Adrenal gland (tissue), 12 donors: ENCODE measurements around the gene YIF1B. TPM values are rescaled to one million over a fixed set of nuclear protein-coding genes. Genes with fewer than 3 reads are reported as not detected.

ENCODE experiments used
- DNase-seq, 7 donors: peaks; one replicate each; pipeline ENCODE4 v3.0.0-alpha.2; 2019 to 2020
- H3K27ac ChIP-seq, 5 donors: fragments of 200-600 bp; sonication (generic) in 4 of 5; 1 replicate in 3 of 5; 2 replicates in 2 of 5; pipeline versions ENCODE4 v1.5.1 to v1.8.0; 2016 to 2020; ENCODE audit warnings: mild to moderate bottlenecking in 1 of 5
- H3K27me3 ChIP-seq: fragments of 200-600 bp; 2 replicates; pipeline ENCODE4 v1.8.0; 2021
- H3K36me3 ChIP-seq, 2 donors: fragments of 200-600 bp; replicated peaks in 1 of 2; 1 replicate in 1 of 2; 2 replicates in 1 of 2; pipeline versions ENCODE4 v1.5.1 to v1.8.0; 2018 to 2022
- H3K4me1 ChIP-seq, 2 donors: fragments of 200-600 bp; replicated peaks in 1 of 2; 1 replicate in 1 of 2; 2 replicates in 1 of 2; pipeline versions ENCODE4 v1.5.1 to v1.8.0; 2018 to 2021
- H3K4me3 ChIP-seq, 4 donors: fragments of 200-600 bp; sonication (generic) in 3 of 4; one replicate each; pipeline ENCODE4 v1.5.1; 2016 to 2018
- H3K9me3 ChIP-seq, 3 donors: fragments of 200-600 bp; sonication (generic) in 1 of 3; replicated peaks in 1 of 3; 1 replicate in 2 of 3; 2 replicates in 1 of 3; pipeline versions ENCODE4 v1.5.1 to v1.8.0; 2016 to 2021
- POLR2A ChIP-seq, 2 donors: fragments of 450-650 bp; IDR thresholded peaks; one replicate each; pipeline ENCODE4 v1.6.1; 2017; ENCODE audit warnings: antibody characterized with exemption in 2 of 2, mild to moderate bottlenecking in 2 of 2, moderate library complexity in 1 of 2
- WGBS, 4 donors: extraction: QIAGEN DNeasy Blood & Tissue Kit in 2 of 4; methylation state at CpG; one replicate each; pipeline versions ENCODE4 v1.1.5 to v1.1.7; 2013 to 2017; 5-methylcytosine and 5-hydroxymethylcytosine counted together
- intact Hi-C, 2 donors: fragments of 100-400 bp; cut with DNase I; formaldehyde crosslinking; loops; one replicate each; pipeline versions ENCODE4 v1.14.1 to v1.15.0; 2022 to 2023
- polyA plus RNA-seq, 3 donors: library from polyadenylated mRNA; stranded (reverse); fragments of 200-250 nt in 2 of 3; fragments of 350-450 nt in 1 of 3; fragmentation: Illumina TruSeq in 1 of 3; extraction: RNeasy Lipid Tissue Mini Kit (QIAGEN cat#74804) in 1 of 3; gene quantifications; one replicate each; pipeline ENCODE4 v1.2.3, GENCODE V29; 2013 to 2014
- total RNA-seq, 9 donors: library from RNA; depleted of rRNA in 4 of 9; stranded (reverse); fragments of >200 nt in 4 of 9; fragments of 120-200 nt in 1 of 9; fragmentation: NEBNext Ultra II Directional in 1 of 9; extraction: Animal tissue kit (Norgen Biotek cat#: 25700) in 1 of 9; gene quantifications; one replicate each; pipeline versions ENCODE4 v1.1.0 to v1.2.4, GENCODE V29; 2013 to 2023
- TF ChIP-seq, protein P1 (sequence below), 6 experiments: fragments of 450-650 bp in 4 of 6; fragments of 200-600 bp in 2 of 6; sonication (generic) in 1 of 6; IDR thresholded peaks; 1 replicate in 5 of 6; 2 replicates in 1 of 6; pipeline versions ENCODE4 v1.5.1 to v1.8.0; 2016 to 2021; ENCODE audit warnings: antibody characterized with exemption in 6 of 6, mild to moderate bottlenecking in 2 of 6, moderate library complexity in 1 of 6
- donor health status: healthy with polysubstance abuse.
- donor health status: Bipolar disorder and iron deficiency.
- donor health status: DM: yes; HTN: yes; CAD: no.
- donor health status: DM: no; HTN: no; CAD: no.
- donor health status: DM: no; HTN: no; CAD: no.
- donor health status: DM: yes; HTN: yes; CAD: no.

YIF1B gene
- total and polyA plus RNA-seq, 12 donors: 23.5 to 57.0 (median 39.6) TPM

DNA sequence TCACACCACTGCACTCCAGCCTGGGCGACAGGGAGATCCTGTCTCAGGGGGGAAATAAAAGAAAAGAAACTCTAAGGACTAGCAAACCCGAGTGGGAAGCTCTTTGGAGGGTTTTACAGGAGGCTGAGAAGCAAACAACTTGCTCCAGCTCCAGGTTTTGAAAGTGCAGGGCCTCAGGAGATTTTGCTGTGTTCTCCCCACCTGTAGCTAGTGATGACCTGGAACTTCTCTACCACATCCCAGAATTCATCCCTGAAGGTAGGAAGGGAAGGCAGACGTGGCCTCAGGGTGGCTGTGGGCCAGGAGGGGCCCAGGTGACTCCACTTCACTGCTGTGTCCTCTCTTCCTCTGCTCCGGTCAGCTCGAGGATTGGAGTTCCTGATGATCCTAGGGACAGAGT, 42.3 kb upstream of the YIF1B start:
- peaks cover 0 to 16% of the 10 kb centered on the region in 2 donors for H3K4me1 ChIP-seq
- H3K9me3 ChIP-seq: no peaks in the 10 kb centered on the region
- no peaks in the 10 kb centered on the region for H3K36me3 ChIP-seq
- no peak overlapping the region for H3K4me3 ChIP-seq
- peaks cover 3% of the 10 kb centered on the region for H3K27me3 ChIP-seq
- intact Hi-C loops: no loop called here
- H3K27ac ChIP-seq: no peak overlapping the region
- TF ChIP-seq, protein P1, sequence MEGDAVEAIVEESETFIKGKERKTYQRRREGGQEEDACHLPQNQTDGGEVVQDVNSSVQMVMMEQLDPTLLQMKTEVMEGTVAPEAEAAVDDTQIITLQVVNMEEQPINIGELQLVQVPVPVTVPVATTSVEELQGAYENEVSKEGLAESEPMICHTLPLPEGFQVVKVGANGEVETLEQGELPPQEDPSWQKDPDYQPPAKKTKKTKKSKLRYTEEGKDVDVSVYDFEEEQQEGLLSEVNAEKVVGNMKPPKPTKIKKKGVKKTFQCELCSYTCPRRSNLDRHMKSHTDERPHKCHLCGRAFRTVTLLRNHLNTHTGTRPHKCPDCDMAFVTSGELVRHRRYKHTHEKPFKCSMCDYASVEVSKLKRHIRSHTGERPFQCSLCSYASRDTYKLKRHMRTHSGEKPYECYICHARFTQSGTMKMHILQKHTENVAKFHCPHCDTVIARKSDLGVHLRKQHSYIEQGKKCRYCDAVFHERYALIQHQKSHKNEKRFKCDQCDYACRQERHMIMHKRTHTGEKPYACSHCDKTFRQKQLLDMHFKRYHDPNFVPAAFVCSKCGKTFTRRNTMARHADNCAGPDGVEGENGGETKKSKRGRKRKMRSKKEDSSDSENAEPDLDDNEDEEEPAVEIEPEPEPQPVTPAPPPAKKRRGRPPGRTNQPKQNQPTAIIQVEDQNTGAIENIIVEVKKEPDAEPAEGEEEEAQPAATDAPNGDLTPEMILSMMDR (IDR thresholded peaks at IDR 0.05): no peak
- TF ChIP-seq POLR2A (IDR thresholded peaks at IDR 0.05): no peak
- no peak for DNase-seq
- WGBS, 4 donors: 38 to 49% (median 41%) methylated on average over 5 of the region's 5 CpGs

DNA sequence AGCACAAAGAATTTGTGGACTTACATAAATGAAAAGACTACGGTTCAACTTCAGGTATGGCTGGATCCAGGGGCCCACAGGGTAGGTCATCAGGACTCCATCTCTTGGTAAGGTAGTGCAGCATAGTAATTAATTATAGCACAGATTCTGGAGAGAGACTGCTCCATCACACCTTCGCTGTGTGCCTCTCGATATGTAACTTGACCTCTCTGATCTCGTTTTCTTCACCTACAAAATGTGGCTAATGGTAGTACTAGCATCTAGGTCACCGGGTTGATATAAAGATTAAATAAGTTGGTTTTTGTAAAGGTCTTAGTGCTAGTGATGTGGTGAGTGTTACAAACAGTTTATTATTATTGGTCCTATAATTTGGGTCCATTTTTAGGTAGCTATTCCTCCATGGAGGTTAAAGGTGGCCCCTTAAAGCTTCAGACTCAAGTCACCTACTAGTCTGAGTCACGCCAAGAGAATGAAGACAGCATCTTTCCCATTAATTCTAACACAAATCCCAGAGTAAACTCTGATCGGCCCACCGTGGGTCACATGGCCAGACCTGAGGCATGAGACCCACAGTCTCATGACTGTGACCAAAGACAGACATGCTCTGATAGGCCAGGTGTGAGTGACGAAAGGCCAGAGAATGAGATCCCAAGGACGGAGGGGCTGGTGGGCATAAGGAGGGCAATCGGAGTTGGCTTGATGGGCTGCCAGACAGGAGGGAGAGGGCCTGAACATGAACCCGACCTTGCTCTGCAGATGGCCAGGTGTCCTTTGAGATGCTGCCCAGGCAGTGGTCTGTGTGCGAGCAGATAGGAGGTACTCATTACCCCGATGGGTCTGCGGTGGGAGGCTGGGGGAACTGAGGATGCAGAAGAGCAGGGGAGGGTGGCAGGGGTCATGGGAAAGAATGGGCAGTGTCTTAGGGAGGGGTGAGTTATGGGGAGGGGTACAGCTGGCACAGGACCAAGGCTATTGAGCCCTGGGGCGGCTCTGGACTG, 40.3 kb upstream of the YIF1B start:
- TF ChIP-seq, protein P1 (IDR thresholded peaks at IDR 0.05): no peak
- TF ChIP-seq POLR2A (IDR thresholded peaks at IDR 0.05): no peak
- Histone ChIP-seq H3K27ac (no peak overlapping the region), H3K4me3 (no peak overlapping the region), H3K36me3 (no peaks in the 10 kb centered on the region), H3K4me1 (no peaks in the 10 kb centered on the region), H3K9me3 (no peaks in the 10 kb centered on the region), H3K27me3 (peaks cover 3% of the 10 kb centered on the region)
- WGBS, 4 donors: 69 to 76% (median 71%) methylated on average over 16 of the region's 16 CpGs
- intact Hi-C loops: no loop called here
- no peak for DNase-seq

DNA sequence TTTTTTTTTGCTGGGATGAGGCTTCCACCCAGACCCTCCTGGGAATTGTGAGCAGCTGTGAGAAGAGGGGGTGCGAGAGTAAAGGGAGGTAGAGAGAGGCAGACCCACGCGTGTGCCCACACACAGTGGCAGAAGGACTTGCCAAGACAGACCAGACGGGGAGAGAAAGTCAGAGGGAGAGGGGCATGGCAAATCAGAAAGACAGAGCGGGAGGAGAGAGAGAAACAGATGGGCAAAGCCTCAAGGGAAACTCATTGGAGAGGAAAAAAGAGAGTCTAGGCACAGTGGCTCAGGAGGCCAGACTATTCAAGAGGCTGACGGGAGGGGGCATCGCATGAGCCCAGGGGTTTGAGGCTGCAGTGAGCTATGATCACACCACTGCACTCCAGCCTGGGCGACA, 36.9 kb upstream of the YIF1B start:
- Histone ChIP-seq H3K27me3 (peaks cover 3% of the 10 kb centered on the region), H3K27ac (no peak overlapping the region), H3K4me3 (no peak overlapping the region), H3K4me1 (no peaks in the 10 kb centered on the region), H3K36me3 (no peaks in the 10 kb centered on the region), H3K9me3 (no peaks in the 10 kb centered on the region)
- WGBS, 4 donors: 74 to 80% (median 79%) methylated on average over 8 of the region's 8 CpGs
- intact Hi-C loops: no loop called here
- DNase-seq: no peak
- no peak for TF ChIP-seq POLR2A (IDR thresholded peaks at IDR 0.05)
- TF ChIP-seq, protein P1 (IDR thresholded peaks at IDR 0.05): no peak

DNA sequence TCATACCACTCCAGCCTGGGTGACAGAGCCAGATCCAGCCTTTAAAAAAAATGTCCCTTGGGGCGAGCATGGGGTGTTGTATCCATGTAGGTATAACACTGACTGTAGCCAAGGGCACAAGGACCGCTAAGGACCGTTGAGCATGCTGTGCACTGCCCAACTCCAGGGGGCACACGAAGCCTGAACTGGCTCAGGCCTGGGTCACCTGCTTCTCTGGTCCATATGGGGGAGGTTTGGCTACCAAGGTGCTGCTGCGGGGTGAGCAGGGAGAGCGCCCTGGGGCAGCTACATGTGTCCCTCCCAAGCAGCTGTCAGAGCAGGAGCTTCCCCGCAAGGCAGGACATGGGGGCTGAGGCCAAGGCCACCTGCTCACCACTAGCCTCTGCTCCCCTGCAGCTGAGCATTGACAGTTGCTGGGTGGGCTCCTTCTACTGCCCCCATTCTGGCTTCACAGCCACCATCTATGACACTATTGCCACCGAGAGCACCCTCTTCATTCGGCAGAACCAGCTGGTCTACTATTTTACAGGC, 36.2 kb upstream of the YIF1B start:
- Histone ChIP-seq H3K9me3 (no peaks in the 10 kb centered on the region), H3K27ac (no peak overlapping the region), H3K4me1 (no peaks in the 10 kb centered on the region), H3K36me3 (no peaks in the 10 kb centered on the region), H3K4me3 (no peak overlapping the region), H3K27me3 (peaks cover 2% of the 10 kb centered on the region)
- intact Hi-C loops: no loop called here
- no peak for DNase-seq
- no peak for TF ChIP-seq POLR2A (IDR thresholded peaks at IDR 0.05)
- TF ChIP-seq, protein P1 (IDR thresholded peaks at IDR 0.05): no peak
- whole genome bisulfite sequencing, 4 donors: 72 to 81% (median 74%) methylated on average over 3 to 9 of the region's 9 CpGs
